HepG2 (cell line): ENCODE data around the gene SNRNP48. TPM values are rescaled to one million over a fixed set of nuclear protein-coding genes. Genes with fewer than 3 reads are reported as not detected.
A peak's percentile ranks its signal among the peaks of the same experiment; 100 is the strongest.

ENCODE experiments used
- ATAC-seq: fragments of 200-7000 bp; cut with Tn5 transposase; 3 replicates; pipeline ENCODE4 v1.9.1; 2020; ENCODE audit warnings: mild to moderate bottlenecking, moderate library complexity
- BruUV-seq: library from RNA; stranded (reverse); fragments of 400-500 nt; replicated peaks from 2 replicates; lab custom pipeline; 2021; lab: Mats Ljungman, UMichigan
- CTCF ChIA-PET: fragments of 300-600 bp; formaldehyde crosslinking; extraction: SDS; loops from one replicate; lab custom pipeline; 2021; ENCODE audit warnings: low total read pairs, inconsistent platforms, low intra/inter-chr PET ratio; lab: Yijun Ruan, JAX
- POLR2A ChIA-PET: fragments of 350-600 bp; sonication (Branson Sonifier 250); formaldehyde crosslinking; loops from one replicate; lab custom pipeline; 2020; ENCODE audit warnings: antibody characterized with exemption, inconsistent platforms; lab: Yijun Ruan, JAX
- DNase-seq: peaks from one replicate; pipeline ENCODE4 v3.0.0-alpha.2; 2015; ENCODE audit warnings: low spot score
- FAIRE-seq: peaks from 3 replicates; lab custom pipeline; 2011; peaks lifted over from hg19 to GRCh38; lab: Jason Lieb, UNC
- H2AFZ ChIP-seq: one replicate; pipeline ENCODE4 v1.6.1; 2011; ENCODE audit warnings: low read length, inconsistent platforms
- H3K27ac ChIP-seq: fragments of 300-600 bp; 3 replicates; pipeline ENCODE4 v1.8.0; 2011; ENCODE audit warnings: mixed run types, mild to moderate bottlenecking, mixed read lengths, low read length, inconsistent platforms; ENCODE audit not compliant: insufficient read depth; ENCODE audit errors: extremely low read length
- H3K27me3 ChIP-seq, 2 experiments: fragments of 200-600 bp in 1 of 2; 2 replicates in 1 of 2; 3 replicates in 1 of 2; pipeline versions ENCODE4 v1.6.0 to v1.8.0; 2011; ENCODE audit warnings: low read length in 2 of 2, mild to moderate bottlenecking in 2 of 2, moderate library complexity in 2 of 2, inconsistent platforms in 1 of 2; ENCODE audit not compliant: insufficient read depth in 2 of 2, control insufficient read depth in 1 of 2
- H3K36me3 ChIP-seq, 2 experiments: fragments of 200-600 bp in 1 of 2; replicated peaks in 1 of 2; 2 replicates in 1 of 2; 3 replicates in 1 of 2; pipeline versions ENCODE4 v1.5.1 to v1.8.0; 2011; ENCODE audit warnings: low read length in 2 of 2, inconsistent platforms in 1 of 2; ENCODE audit not compliant: insufficient read depth in 2 of 2, control insufficient read depth in 1 of 2
- H3K4me1 ChIP-seq: 2 replicates; pipeline ENCODE4 v1.5.1; 2012; ENCODE audit warnings: low read length, inconsistent platforms; ENCODE audit not compliant: insufficient read depth
- H3K4me2 ChIP-seq: 2 replicates; pipeline ENCODE4 v1.6.0; 2011; ENCODE audit warnings: low read depth, low read length, inconsistent platforms
- H3K4me3 ChIP-seq, 3 experiments: fragments of 200-600 bp in 1 of 3; sonication (generic), shearing (Covaris generic) in 1 of 3; replicated peaks in 1 of 3; 2 replicates each; pipeline ENCODE4 v1.5.1; 2011 to 2016; ENCODE audit warnings: low read length in 3 of 3, inconsistent platforms in 2 of 3, low read depth in 2 of 3, mild to moderate bottlenecking in 2 of 3, control low read depth in 1 of 3, mixed read lengths in 1 of 3; ENCODE audit not compliant: insufficient read depth in 1 of 3
- H3K79me2 ChIP-seq: one replicate; pipeline ENCODE4 v1.6.1; 2011; ENCODE audit warnings: low read length, inconsistent platforms; ENCODE audit not compliant: insufficient read depth
- H3K9ac ChIP-seq: 2 replicates; pipeline ENCODE4 v1.6.0; 2011; ENCODE audit warnings: mild to moderate bottlenecking, low read depth, low read length, inconsistent platforms; ENCODE audit not compliant: insufficient read depth
- H3K9me3 ChIP-seq: 2 replicates; pipeline ENCODE4 v1.5.1; 2012; ENCODE audit warnings: mild to moderate bottlenecking, low read length
- H4K20me1 ChIP-seq: 2 replicates; pipeline ENCODE4 v1.6.0; 2011; ENCODE audit warnings: inconsistent platforms, mild to moderate bottlenecking, low read length, moderate library complexity; ENCODE audit not compliant: insufficient read depth
- KDM5B ChIP-seq: sonication (generic); formaldehyde crosslinking; IDR thresholded peaks from 2 replicates; pipeline ENCODE4 v1.4.0; 2020; ENCODE audit warnings: missing genetic modification reagents, mild to moderate bottlenecking, borderline replicate concordance
- MAFF ChIP-seq: IDR thresholded peaks from 2 replicates; pipeline ENCODE4 v1.6.1; 2011; ENCODE audit warnings: low read depth, low read length, improper control_type of control experiment
- MAFK ChIP-seq, 2 experiments: IDR thresholded peaks in 1 of 2; conservative IDR thresholded peaks in 1 of 2; 2 replicates each; pipeline ENCODE4 v1.6.1; 2011; ENCODE audit warnings: improper control_type of control experiment in 2 of 2, low read length in 2 of 2
- SALL1 ChIP-seq: sonication (generic); formaldehyde crosslinking; IDR thresholded peaks from 2 replicates; pipeline ENCODE4 v1.8.0; 2022; ENCODE audit warnings: mild to moderate bottlenecking, missing genetic modification reagents
- WGBS: methylation state at CpG from one replicate; pipeline ENCODE4 v1.1.6; 2017; ENCODE audit warnings: low lambda C conversion rate; 5-methylcytosine and 5-hydroxymethylcytosine counted together
- in situ Hi-C: cut with HindIII; loops from 2 replicates; pipeline ENCODE4 v1.10.0; 2017; ENCODE audit warnings: low pct_unique_long_range_greater_than_20kb; ENCODE audit not compliant: extremely low pct_ligation_motif_present
- intact Hi-C: fragments of 100-400 bp; cut with micrococcal nuclease; formaldehyde crosslinking; loops from one replicate; pipeline ENCODE4 v1.10.0; 2022; ENCODE audit not compliant: unreplicated experiment
- polyA plus RNA-seq, 8 experiments: library from polyadenylated mRNA; depleted of rRNA in 3 of 8; stranded (reverse) in 7 of 8; unstranded in 1 of 8; fragments of >200 nt; fragmentation: Illumina TruSeq in 4 of 8; extraction: Trizol in 4 of 8; gene quantifications; 2 replicates each; pipeline versions ENCODE4 v1.2.1 to v1.2.3, GENCODE V29; 2011 to 2016; ENCODE audit warnings: low read depth in 4 of 8, missing spikeins in 1 of 8, mixed read lengths in 1 of 8; ENCODE audit not compliant: insufficient read depth in 1 of 8
- total RNA-seq, 5 experiments: library from RNA; depleted of rRNA; stranded (reverse); fragments of >200 nt; fragmentation: Illumina TruSeq; extraction: Trizol; gene quantifications; 2 replicates each; pipeline ENCODE4 v1.2.3, GENCODE V29; 2016; ENCODE audit warnings: low read depth in 1 of 5
- TF ChIP-seq, protein P1 (sequence below): sonication (generic); formaldehyde crosslinking; IDR thresholded peaks from 2 replicates; pipeline ENCODE4 v1.4.0; 2020; ENCODE audit warnings: missing genetic modification reagents
- TF ChIP-seq, protein P2 (sequence below): sonication (generic); formaldehyde crosslinking; IDR thresholded peaks from 2 replicates; pipeline ENCODE4 v1.4.0; 2020; ENCODE audit warnings: low read depth, missing genetic modification reagents

The SNRNP48 gene
- total and polyA plus RNA-seq, 2 of the 13 experiments (the other 11 are each of a cell fraction or from before 2014, with no cell fraction given), result 17.5 to 47.5 TPM

DNA sequence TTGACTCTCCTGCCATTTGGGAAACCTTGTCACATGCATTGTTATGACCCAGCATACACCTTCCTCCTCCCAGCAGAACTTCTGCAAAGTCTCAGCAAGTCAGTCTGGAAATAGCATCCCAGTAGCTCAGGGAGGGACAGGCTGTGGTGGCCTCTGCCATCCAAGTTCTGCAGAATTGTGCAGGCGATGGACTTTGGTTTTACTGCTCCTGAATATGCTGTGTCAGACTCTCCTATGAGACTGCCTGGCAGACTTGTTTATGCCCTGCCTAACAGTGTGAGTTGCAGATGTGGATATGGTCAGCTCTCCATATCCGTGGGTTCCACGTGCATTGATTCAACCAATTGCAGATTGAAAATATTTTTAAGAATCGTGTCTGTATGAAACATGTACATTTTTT is 52.8 kb downstream of the SNRNP48 start:
- Histone ChIP-seq H3K9me3 (no peaks in the 10 kb centered on the region), H3K27me3 (peaks cover 0 to 6% of the 10 kb centered on the region in 2 experiments; a peak in 1 of 5 replicates), H3K4me3 (no peak overlapping the region), H3K4me2 (no peak overlapping the region), H4K20me1 (no peaks in the 10 kb centered on the region), H3K9ac (no peak overlapping the region), H2AFZ (no peak overlapping the region), H3K27ac (no peak overlapping the region), H3K4me1 (peaks cover 14% of the 10 kb centered on the region; the same call in 1 of the 2 replicates), H3K36me3 (no peaks in the 10 kb centered on the region), H3K79me2 (no peaks in the 10 kb centered on the region)
- ChIA-PET POLR2A (no interaction called here), CTCF (no interaction called here)
- WGBS, result 9% methylated on average over 4 of the region's 4 CpGs
- ATAC-seq (peak; percentile 69), FAIRE-seq (no peak), DNase-seq (no peak)
- no TSS peak for BruUV-seq
- intact Hi-C loops (no loop called here), in situ Hi-C loops (no loop called here)
- TF ChIP-seq SALL1 (no peak), MAFF (peak; percentile 61), KDM5B (CRISPR knock-in tag) (no peak), MAFK (conservative IDR thresholded peaks at IDR 0.05 in 1 of 2, IDR thresholded peaks at IDR 0.05 in 1 of 2; ENCODE audit: low read length in 2 of 2) (peak; percentile 67 to 69)
- TF ChIP-seq, protein P1, sequence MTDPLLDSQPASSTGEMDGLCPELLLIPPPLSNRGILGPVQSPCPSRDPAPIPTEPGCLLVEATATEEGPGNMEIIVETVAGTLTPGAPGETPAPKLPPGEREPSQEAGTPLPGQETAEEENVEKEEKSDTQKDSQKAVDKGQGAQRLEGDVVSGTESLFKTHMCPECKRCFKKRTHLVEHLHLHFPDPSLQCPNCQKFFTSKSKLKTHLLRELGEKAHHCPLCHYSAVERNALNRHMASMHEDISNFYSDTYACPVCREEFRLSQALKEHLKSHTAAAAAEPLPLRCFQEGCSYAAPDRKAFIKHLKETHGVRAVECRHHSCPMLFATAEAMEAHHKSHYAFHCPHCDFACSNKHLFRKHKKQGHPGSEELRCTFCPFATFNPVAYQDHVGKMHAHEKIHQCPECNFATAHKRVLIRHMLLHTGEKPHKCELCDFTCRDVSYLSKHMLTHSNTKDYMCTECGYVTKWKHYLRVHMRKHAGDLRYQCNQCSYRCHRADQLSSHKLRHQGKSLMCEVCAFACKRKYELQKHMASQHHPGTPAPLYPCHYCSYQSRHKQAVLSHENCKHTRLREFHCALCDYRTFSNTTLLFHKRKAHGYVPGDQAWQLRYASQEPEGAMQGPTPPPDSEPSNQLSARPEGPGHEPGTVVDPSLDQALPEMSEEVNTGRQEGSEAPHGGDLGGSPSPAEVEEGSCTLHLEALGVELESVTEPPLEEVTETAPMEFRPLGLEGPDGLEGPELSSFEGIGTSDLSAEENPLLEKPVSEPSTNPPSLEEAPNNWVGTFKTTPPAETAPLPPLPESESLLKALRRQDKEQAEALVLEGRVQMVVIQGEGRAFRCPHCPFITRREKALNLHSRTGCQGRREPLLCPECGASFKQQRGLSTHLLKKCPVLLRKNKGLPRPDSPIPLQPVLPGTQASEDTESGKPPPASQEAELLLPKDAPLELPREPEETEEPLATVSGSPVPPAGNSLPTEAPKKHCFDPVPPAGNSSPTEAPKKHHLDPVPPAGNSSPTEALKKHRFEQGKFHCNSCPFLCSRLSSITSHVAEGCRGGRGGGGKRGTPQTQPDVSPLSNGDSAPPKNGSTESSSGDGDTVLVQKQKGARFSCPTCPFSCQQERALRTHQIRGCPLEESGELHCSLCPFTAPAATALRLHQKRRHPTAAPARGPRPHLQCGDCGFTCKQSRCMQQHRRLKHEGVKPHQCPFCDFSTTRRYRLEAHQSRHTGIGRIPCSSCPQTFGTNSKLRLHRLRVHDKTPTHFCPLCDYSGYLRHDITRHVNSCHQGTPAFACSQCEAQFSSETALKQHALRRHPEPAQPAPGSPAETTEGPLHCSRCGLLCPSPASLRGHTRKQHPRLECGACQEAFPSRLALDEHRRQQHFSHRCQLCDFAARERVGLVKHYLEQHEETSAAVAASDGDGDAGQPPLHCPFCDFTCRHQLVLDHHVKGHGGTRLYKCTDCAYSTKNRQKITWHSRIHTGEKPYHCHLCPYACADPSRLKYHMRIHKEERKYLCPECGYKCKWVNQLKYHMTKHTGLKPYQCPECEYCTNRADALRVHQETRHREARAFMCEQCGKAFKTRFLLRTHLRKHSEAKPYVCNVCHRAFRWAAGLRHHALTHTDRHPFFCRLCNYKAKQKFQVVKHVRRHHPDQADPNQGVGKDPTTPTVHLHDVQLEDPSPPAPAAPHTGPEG (CRISPR knock-in tag), result no peak
- TF ChIP-seq, protein P2, sequence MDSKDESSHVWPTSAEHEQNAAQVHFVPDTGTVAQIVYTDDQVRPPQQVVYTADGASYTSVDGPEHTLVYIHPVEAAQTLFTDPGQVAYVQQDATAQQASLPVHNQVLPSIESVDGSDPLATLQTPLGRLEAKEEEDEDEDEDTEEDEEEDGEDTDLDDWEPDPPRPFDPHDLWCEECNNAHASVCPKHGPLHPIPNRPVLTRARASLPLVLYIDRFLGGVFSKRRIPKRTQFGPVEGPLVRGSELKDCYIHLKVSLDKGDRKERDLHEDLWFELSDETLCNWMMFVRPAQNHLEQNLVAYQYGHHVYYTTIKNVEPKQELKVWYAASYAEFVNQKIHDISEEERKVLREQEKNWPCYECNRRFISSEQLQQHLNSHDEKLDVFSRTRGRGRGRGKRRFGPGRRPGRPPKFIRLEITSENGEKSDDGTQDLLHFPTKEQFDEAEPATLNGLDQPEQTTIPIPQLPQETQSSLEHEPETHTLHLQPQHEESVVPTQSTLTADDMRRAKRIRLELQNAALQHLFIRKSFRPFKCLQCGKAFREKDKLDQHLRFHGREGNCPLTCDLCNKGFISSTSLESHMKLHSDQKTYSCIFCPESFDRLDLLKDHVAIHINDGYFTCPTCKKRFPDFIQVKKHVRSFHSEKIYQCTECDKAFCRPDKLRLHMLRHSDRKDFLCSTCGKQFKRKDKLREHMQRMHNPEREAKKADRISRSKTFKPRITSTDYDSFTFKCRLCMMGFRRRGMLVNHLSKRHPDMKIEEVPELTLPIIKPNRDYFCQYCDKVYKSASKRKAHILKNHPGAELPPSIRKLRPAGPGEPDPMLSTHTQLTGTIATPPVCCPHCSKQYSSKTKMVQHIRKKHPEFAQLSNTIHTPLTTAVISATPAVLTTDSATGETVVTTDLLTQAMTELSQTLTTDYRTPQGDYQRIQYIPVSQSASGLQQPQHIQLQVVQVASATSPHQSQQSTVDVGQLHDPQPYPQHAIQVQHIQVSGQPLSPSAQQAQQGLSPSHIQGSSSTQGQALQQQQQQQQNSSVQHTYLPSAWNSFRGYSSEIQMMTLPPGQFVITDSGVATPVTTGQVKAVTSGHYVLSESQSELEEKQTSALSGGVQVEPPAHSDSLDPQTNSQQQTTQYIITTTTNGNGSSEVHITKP (CRISPR knock-in tag), result no peak
